MM.1S (cell line): ENCODE data around the gene PRDM10.

Experiments
- DNase-seq: peaks from one replicate; pipeline ENCODE4 v3.0.0-alpha.2; 2015
- H2AFZ ChIP-seq: fragments of 300-600 bp; sonication (generic); 2 replicates; pipeline ENCODE4 v1.6.0; 2016; ENCODE audit warnings: antibody characterized with exemption, low read length
- H3F3A ChIP-seq: fragments of 300-600 bp; sonication (generic); 2 replicates; pipeline ENCODE4 v1.6.1; 2016; ENCODE audit warnings: mild to moderate bottlenecking, antibody characterized with exemption, low read length, moderate library complexity, mixed read lengths; ENCODE audit not compliant: insufficient read depth
- H3K27ac ChIP-seq: fragments of 300-600 bp; sonication (generic); 2 replicates; pipeline ENCODE4 v1.5.1; 2016; ENCODE audit warnings: mild to moderate bottlenecking, low read length
- H3K27me3 ChIP-seq: fragments of 300-600 bp; sonication (generic); replicated peaks from 2 replicates; pipeline ENCODE4 v1.6.0; 2016; ENCODE audit warnings: low read length; ENCODE audit not compliant: insufficient read depth
- H3K36me3 ChIP-seq: fragments of 300-600 bp; sonication (generic); replicated peaks from 2 replicates; pipeline ENCODE4 v1.6.1; 2016; ENCODE audit warnings: mild to moderate bottlenecking, low read length, mixed read lengths; ENCODE audit not compliant: insufficient read depth
- H3K4me1 ChIP-seq: fragments of 300-600 bp; sonication (generic); 2 replicates; pipeline ENCODE4 v1.6.1; 2016; ENCODE audit warnings: low read length, mixed read lengths
- H3K4me2 ChIP-seq: fragments of 300-600 bp; sonication (generic); 2 replicates; pipeline ENCODE4 v1.6.0; 2016; ENCODE audit warnings: low read depth, low read length
- H3K4me3 ChIP-seq: fragments of 300-600 bp; sonication (generic); 2 replicates; pipeline ENCODE4 v1.5.1; 2016; ENCODE audit warnings: low read length, mixed read lengths
- H3K79me2 ChIP-seq: fragments of 300-600 bp; sonication (generic); 2 replicates; pipeline ENCODE4 v1.6.1; 2016; ENCODE audit warnings: mixed run types, low read length, mixed read lengths
- H3K9ac ChIP-seq: fragments of 300-600 bp; sonication (generic); 2 replicates; pipeline ENCODE4 v1.6.1; 2016; ENCODE audit warnings: low read length, mixed read lengths
- H3K9me2 ChIP-seq: fragments of 300-600 bp; sonication (generic); replicated peaks from 2 replicates; pipeline ENCODE4 v1.6.1; 2016; ENCODE audit warnings: mild to moderate bottlenecking, low read length, mixed read lengths; ENCODE audit not compliant: insufficient read depth
- H3K9me3 ChIP-seq: fragments of 300-600 bp; sonication (generic); replicated peaks from 2 replicates; pipeline ENCODE4 v1.6.1; 2016; ENCODE audit warnings: mild to moderate bottlenecking, low read length, mixed read lengths; ENCODE audit not compliant: insufficient read depth
- H4K20me1 ChIP-seq: fragments of 300-600 bp; sonication (generic); 2 replicates; pipeline ENCODE4 v1.6.1; 2016; ENCODE audit warnings: mild to moderate bottlenecking, low read length, moderate library complexity, mixed read lengths; ENCODE audit not compliant: insufficient read depth
- CTCF ChIP-seq: fragments of 300-600 bp; sonication (generic); IDR thresholded peaks from 2 replicates; pipeline ENCODE4 v1.5.1; 2016; ENCODE audit warnings: antibody characterized with exemption, low read length, mixed read lengths
- EZH2 ChIP-seq: fragments of 300-600 bp; sonication (generic); optimal IDR thresholded peaks from 2 replicates; pipeline ENCODE3; 2017; ENCODE audit warnings: low read depth, mild to moderate bottlenecking, antibody characterized with exemption, low read length, mixed read lengths
- EZH2phosphoT487 ChIP-seq: fragments of 300-600 bp; sonication (generic); IDR thresholded peaks from 2 replicates; pipeline ENCODE4 v1.6.1; 2018; ENCODE audit warnings: antibody characterized with exemption, low read length

PRDM10 gene

GRCh38 chr11:129865701-129866100 lies 136.9 kb downstream of the PRDM10 start:
- Histone ChIP-seq H3K79me2 (no peaks in the 10 kb centered on the region), H3K4me1 (no peaks in the 10 kb centered on the region), H3K9me2 (no peaks in the 10 kb centered on the region), H3F3A (no peaks in the 10 kb centered on the region), H3K4me3 (no peak overlapping the region), H4K20me1 (no peaks in the 10 kb centered on the region), H3K4me2 (no peak overlapping the region), H3K9me3 (no peaks in the 10 kb centered on the region), H2AFZ (no peak overlapping the region), H3K27me3 (no peaks in the 10 kb centered on the region), H3K36me3 (no peaks in the 10 kb centered on the region), H3K9ac (no peak overlapping the region), H3K27ac (no peak overlapping the region)
- no peak for DNase-seq
- no peak for TF ChIP-seq EZH2phosphoT487
- TF ChIP-seq CTCF = no peak
- TF ChIP-seq EZH2 = no peak

DNA sequence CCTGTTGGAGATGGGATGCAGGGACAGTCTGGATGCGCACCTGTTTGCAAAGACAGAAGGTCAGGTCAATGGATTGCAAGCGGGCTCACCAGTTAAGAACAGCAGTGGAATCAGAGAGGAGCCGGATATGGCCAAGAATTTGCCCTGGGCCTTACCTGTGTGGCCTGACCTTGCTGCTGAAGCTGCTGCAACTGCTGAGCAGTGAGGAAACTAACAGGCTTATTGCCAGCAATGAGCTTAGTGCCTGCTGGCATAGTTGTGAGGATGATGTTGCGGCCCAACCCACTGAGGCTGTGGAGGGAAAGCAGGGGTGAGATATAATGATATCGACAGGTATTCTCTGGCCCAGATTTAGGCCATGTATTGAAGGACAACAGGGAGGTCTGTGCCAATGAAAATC lies 137.8 kb downstream of the PRDM10 start:
- H2AFZ ChIP-seq = no peak overlapping the region
- no peaks in the 10 kb centered on the region for H3K36me3 ChIP-seq
- H3K27me3 ChIP-seq = no peaks in the 10 kb centered on the region
- H3K79me2 ChIP-seq = no peaks in the 10 kb centered on the region
- TF ChIP-seq EZH2phosphoT487 (no peak), CTCF (no peak), EZH2 (no peak)
- no peaks in the 10 kb centered on the region for H3K4me1 ChIP-seq
- H4K20me1 ChIP-seq = no peaks in the 10 kb centered on the region
- H3K27ac ChIP-seq = no peak overlapping the region
- no peaks in the 10 kb centered on the region for H3K9me3 ChIP-seq
- no peak overlapping the region for H3K4me2 ChIP-seq
- H3F3A ChIP-seq = no peaks in the 10 kb centered on the region
- no peaks in the 10 kb centered on the region for H3K9me2 ChIP-seq
- no peak overlapping the region for H3K9ac ChIP-seq
- no peak overlapping the region for H3K4me3 ChIP-seq
- no peak for DNase-seq

- Histone ChIP-seq H3K4me2 (no peak overlapping the region), H3K27ac (no peak overlapping the region), H4K20me1 (no peaks in the 10 kb centered on the region), H3K79me2 (no peaks in the 10 kb centered on the region), H3K4me3 (no peak overlapping the region), H3K36me3 (no peaks in the 10 kb centered on the region), H3F3A (no peaks in the 10 kb centered on the region), H3K9me3 (no peaks in the 10 kb centered on the region), H3K27me3 (no peaks in the 10 kb centered on the region), H2AFZ (no peak overlapping the region), H3K9me2 (no peaks in the 10 kb centered on the region), H3K9ac (no peak overlapping the region), H3K4me1 (no peaks in the 10 kb centered on the region)
- no peak for TF ChIP-seq EZH2
- TF ChIP-seq CTCF = no peak
- TF ChIP-seq EZH2phosphoT487 = no peak
- DNase-seq = no peak
These were observed 140.7 kb downstream of the PRDM10 start for GRCh38 chr11:129861702-129862522.
